Esophagus (tissue), 2 donors: ENCODE results near the gene MAN1A2. TPM values are rescaled to one million over a fixed set of nuclear protein-coding genes. Genes with fewer than 3 reads are reported as not detected.
A peak's percentile ranks its signal among the peaks of the same experiment; 100 is the strongest.

ENCODE experiments used
- H3K27ac ChIP-seq, 2 donors: one replicate each; pipeline ENCODE4 v1.5.1; 2013; ENCODE audit warnings: low read depth in 2 of 2, mild to moderate bottlenecking in 2 of 2, inconsistent platforms in 1 of 2, low read length in 1 of 2, moderate library complexity in 1 of 2
- H3K27me3 ChIP-seq, 2 donors: one replicate each; pipeline ENCODE4 v1.6.1; 2013; ENCODE audit warnings: low read length in 2 of 2, control low read depth in 1 of 2, mild to moderate bottlenecking in 1 of 2; ENCODE audit not compliant: insufficient read depth in 2 of 2, control insufficient read depth in 1 of 2
- H3K36me3 ChIP-seq, 2 donors: one replicate each; pipeline ENCODE4 v1.6.1; 2013; ENCODE audit warnings: low read length in 1 of 2; ENCODE audit not compliant: control insufficient read depth in 2 of 2, insufficient read depth in 2 of 2
- H3K4me1 ChIP-seq, 2 donors: one replicate each; pipeline ENCODE4 v1.6.1; 2013; ENCODE audit warnings: low read length in 1 of 2; ENCODE audit not compliant: control insufficient read depth in 2 of 2, insufficient read depth in 2 of 2
- H3K4me3 ChIP-seq, 2 donors: one replicate each; pipeline ENCODE4 v1.5.1; 2013; ENCODE audit warnings: low read length in 2 of 2, mild to moderate bottlenecking in 2 of 2, low read depth in 1 of 2, moderate library complexity in 1 of 2
- H3K9me3 ChIP-seq, 2 donors: one replicate each; pipeline ENCODE4 v1.6.1; 2013; ENCODE audit warnings: mild to moderate bottlenecking in 2 of 2, low read depth in 1 of 2, low read length in 1 of 2, moderate library complexity in 1 of 2; ENCODE audit not compliant: control insufficient read depth in 2 of 2, insufficient read depth in 1 of 2
- WGBS, 2 donors: extraction: QIAGEN DNeasy Blood & Tissue Kit; methylation state at CpG; one replicate each; pipeline ENCODE4 v1.1.7; 2013; 5-methylcytosine and 5-hydroxymethylcytosine counted together
- polyA plus RNA-seq, 2 donors: library from polyadenylated mRNA; stranded (reverse); fragments of 200-250 nt; gene quantifications; one replicate each; pipeline ENCODE4 v1.2.3, GENCODE V29; 2013
- donor health status: healthy with polysubstance abuse.
- donor health status: Bipolar disorder and iron deficiency.

MAN1A2 gene
- polyA plus RNA-seq, 2 donors, result 4.7 to 6.2 TPM

GRCh38 chr1:117396074-117396473, 28.8 kb downstream of the MAN1A2 start:
- Histone ChIP-seq H3K4me3 (no peak overlapping the region), H3K27me3 (no peaks in the 10 kb centered on the region), H3K9me3 (no peaks in the 10 kb centered on the region), H3K27ac (peak overlapping the region in 1 of 2 donors; percentile 42), H3K4me1 (no peaks in the 10 kb centered on the region), H3K36me3 (no peaks in the 10 kb centered on the region)

GRCh38 chr1:117396636-117397035, 29.4 kb downstream of the MAN1A2 start:
- Histone ChIP-seq H3K9me3 (no peaks in the 10 kb centered on the region), H3K4me1 (no peaks in the 10 kb centered on the region), H3K4me3 (no peak overlapping the region), H3K27ac (no peak overlapping the region), H3K27me3 (no peaks in the 10 kb centered on the region), H3K36me3 (no peaks in the 10 kb centered on the region)

- Histone ChIP-seq H3K9me3 (no peaks in the 10 kb centered on the region), H3K27me3 (no peaks in the 10 kb centered on the region), H3K4me3 (no peak overlapping the region), H3K36me3 (no peaks in the 10 kb centered on the region), H3K27ac (no peak overlapping the region), H3K4me1 (no peaks in the 10 kb centered on the region)
- WGBS, 2 donors, result 80 to 81% methylated on average over 6 of the region's 6 CpGs
Measured at GRCh38 chr1:117398957-117399356, 31.7 kb downstream of the MAN1A2 start.

GRCh38 chr1:117401761-117402160, 34.5 kb downstream of the MAN1A2 start:
- H3K27me3 ChIP-seq, result no peaks in the 10 kb centered on the region
- no peaks in the 10 kb centered on the region for H3K9me3 ChIP-seq
- H3K4me3 ChIP-seq, result no peak overlapping the region
- no peak overlapping the region for H3K27ac ChIP-seq
- no peaks in the 10 kb centered on the region for H3K4me1 ChIP-seq
- no peaks in the 10 kb centered on the region for H3K36me3 ChIP-seq

- H3K4me1 ChIP-seq, result no peaks in the 10 kb centered on the region
- H3K36me3 ChIP-seq, result no peaks in the 10 kb centered on the region
- H3K9me3 ChIP-seq, result no peaks in the 10 kb centered on the region
Measured at GRCh38 chr1:117403597-117403996, 36.3 kb downstream of the MAN1A2 start.

GRCh38 chr1:117405042-117405441, 37.8 kb downstream of the MAN1A2 start:
- no peaks in the 10 kb centered on the region for H3K27me3 ChIP-seq
- H3K4me3 ChIP-seq, result no peak overlapping the region
- no peaks in the 10 kb centered on the region for H3K4me1 ChIP-seq
- no peak overlapping the region for H3K27ac ChIP-seq
- no peaks in the 10 kb centered on the region for H3K9me3 ChIP-seq
- H3K36me3 ChIP-seq, result no peaks in the 10 kb centered on the region

More at GRCh38 chr1:117403597-117403996, 36.3 kb downstream of the MAN1A2 start:
- no peaks in the 10 kb centered on the region for H3K27me3 ChIP-seq
- H3K27ac ChIP-seq, result no peak overlapping the region
- no peak overlapping the region for H3K4me3 ChIP-seq
- WGBS, 2 donors, result 95 to 98% methylated on average over 3 of the region's 3 CpGs

- Histone ChIP-seq H3K27ac (no peak overlapping the region), H3K9me3 (no peaks in the 10 kb centered on the region), H3K27me3 (no peaks in the 10 kb centered on the region), H3K36me3 (no peaks in the 10 kb centered on the region), H3K4me3 (no peak overlapping the region), H3K4me1 (no peaks in the 10 kb centered on the region)
Measured at GRCh38 chr1:117412472-117412871, 45.2 kb downstream of the MAN1A2 start.

GRCh38 chr1:117413412-117413811, 46.2 kb downstream of the MAN1A2 start:
- H3K36me3 ChIP-seq, result no peaks in the 10 kb centered on the region
- 82 to 91% methylated on average over 3 of the region's 3 CpGs for WGBS, 2 donors
- no peaks in the 10 kb centered on the region for H3K4me1 ChIP-seq
- H3K27ac ChIP-seq, result no peak overlapping the region
- H3K4me3 ChIP-seq, result no peak overlapping the region
- H3K9me3 ChIP-seq, result no peaks in the 10 kb centered on the region
- H3K27me3 ChIP-seq, result no peaks in the 10 kb centered on the region

- no peaks in the 10 kb centered on the region for H3K27me3 ChIP-seq
- H3K27ac ChIP-seq, result no peak overlapping the region
- H3K4me3 ChIP-seq, result no peak overlapping the region
- WGBS, 2 donors, result 94 to 95% methylated on average over 4 of the region's 4 CpGs
- H3K36me3 ChIP-seq, result no peaks in the 10 kb centered on the region
- no peaks in the 10 kb centered on the region for H3K4me1 ChIP-seq
- H3K9me3 ChIP-seq, result no peaks in the 10 kb centered on the region
Measured at GRCh38 chr1:117414943-117415342, 47.7 kb downstream of the MAN1A2 start.

GRCh38 chr1:117416004-117416403, 48.8 kb downstream of the MAN1A2 start:
- WGBS, 2 donors, result 93 to 95% methylated on average over 1 of the region's 1 CpG
- H3K27ac ChIP-seq, result no peak overlapping the region
- H3K36me3 ChIP-seq, result no peaks in the 10 kb centered on the region
- H3K27me3 ChIP-seq, result no peaks in the 10 kb centered on the region
- no peaks in the 10 kb centered on the region for H3K4me1 ChIP-seq
- no peak overlapping the region for H3K4me3 ChIP-seq
- no peaks in the 10 kb centered on the region for H3K9me3 ChIP-seq
